Neural progenitor cell (in vitro differentiated cells): Measurements from ENCODE around the gene DUXA. TPM values are rescaled to one million over a fixed set of nuclear protein-coding genes. Genes with fewer than 3 reads are reported as not detected.

ENCODE experiments used
- DNase-seq: peaks from one replicate; pipeline ENCODE4 v3.0.0-alpha.2; 2016; ENCODE audit warnings: low spot score
- H2AFZ ChIP-seq: fragments of 200-600 bp; sonication (generic); replicated peaks from 2 replicates; pipeline ENCODE4 v1.6.1; 2016; ENCODE audit warnings: antibody characterized with exemption
- H3F3A ChIP-seq: fragments of 200-600 bp; sonication (generic); 2 replicates; pipeline ENCODE4 v1.6.1; 2016; ENCODE audit warnings: antibody characterized with exemption, low read depth
- H3K27ac ChIP-seq: fragments of 200-600 bp; sonication (generic); 2 replicates; pipeline ENCODE4 v1.5.1; 2016; ENCODE audit warnings: mild to moderate bottlenecking
- H3K27me3 ChIP-seq: fragments of 200-600 bp; sonication (generic); 2 replicates; pipeline ENCODE4 v1.6.1; 2016; ENCODE audit warnings: mild to moderate bottlenecking, moderate library complexity
- H3K36me3 ChIP-seq: fragments of 200-600 bp; sonication (generic); 2 replicates; pipeline ENCODE4 v1.5.1; 2016
- H3K4me1 ChIP-seq: fragments of 200-600 bp; sonication (generic); 2 replicates; pipeline ENCODE4 v1.6.1; 2016; ENCODE audit warnings: mixed run types
- H3K4me2 ChIP-seq: fragments of 200-600 bp; sonication (generic); 2 replicates; pipeline ENCODE4 v1.6.1; 2016
- H3K4me3 ChIP-seq: fragments of 200-600 bp; sonication (generic); 2 replicates; pipeline ENCODE4 v1.5.1; 2016
- H3K79me2 ChIP-seq: fragments of 200-600 bp; sonication (generic); 2 replicates; pipeline ENCODE4 v1.6.1; 2016; ENCODE audit warnings: low read depth
- H3K9ac ChIP-seq: fragments of 200-600 bp; sonication (generic); 2 replicates; pipeline ENCODE4 v1.6.1; 2016
- H3K9me3 ChIP-seq: fragments of 200-600 bp; sonication (generic); 2 replicates; pipeline ENCODE4 v1.5.1; 2016; ENCODE audit warnings: low read depth
- H4K20me1 ChIP-seq: fragments of 200-600 bp; sonication (generic); 2 replicates; pipeline ENCODE4 v1.6.1; 2016; ENCODE audit warnings: low read depth
- H3K27ac Mint-ChIP-seq: 3 replicates; pipeline ENCODE4 v1.8.0; 2021; ENCODE audit warnings: mixed read lengths
- H3K27me3 Mint-ChIP-seq: 2 replicates; pipeline ENCODE4 v1.8.0; 2022; ENCODE audit warnings: low read depth, mild to moderate bottlenecking, inconsistent platforms, moderate library complexity, mixed read lengths; ENCODE audit not compliant: insufficient read depth
- H3K36me3 Mint-ChIP-seq: 3 replicates; pipeline ENCODE4 v1.8.0; 2021; ENCODE audit warnings: mixed read lengths
- H3K4me1 Mint-ChIP-seq: 3 replicates; pipeline ENCODE4 v1.8.0; 2021; ENCODE audit warnings: mixed read lengths
- H3K4me3 Mint-ChIP-seq: 3 replicates; pipeline ENCODE4 v1.8.0; 2021; ENCODE audit warnings: mild to moderate bottlenecking, moderate library complexity, mixed read lengths
- H3K9me3 Mint-ChIP-seq: 3 replicates; pipeline ENCODE4 v1.8.0; 2020; ENCODE audit warnings: mixed read lengths
- EZH2 ChIP-seq: fragments of 200-600 bp; sonication (generic); IDR thresholded peaks from 2 replicates; pipeline ENCODE4 v1.6.1; 2017; ENCODE audit warnings: antibody characterized with exemption, mild to moderate bottlenecking, moderate library complexity
- EZH2phosphoT487 ChIP-seq: fragments of 200-600 bp; sonication (generic); IDR thresholded peaks from 2 replicates; pipeline ENCODE4 v1.6.1; 2017; ENCODE audit warnings: antibody characterized with exemption
- total RNA-seq: library from RNA; depleted of rRNA; stranded (reverse); fragments of >200 nt; gene quantifications from 2 replicates; pipeline ENCODE4 v1.2.3, GENCODE V29; 2015; ENCODE audit warnings: low replicate concordance
- TF ChIP-seq, protein P1 (sequence below): fragments of 200-600 bp; sonication (generic); IDR thresholded peaks from 2 replicates; pipeline ENCODE4 v1.5.1; 2017; ENCODE audit warnings: antibody characterized with exemption, mild to moderate bottlenecking

The DUXA gene
- not detected in 2 replicates for total RNA-seq

GRCh38 chr19:57167385-57167784 is at the start of gene DUXA:
Gene DUXA (minus strand): TSS chr19:57167485. CDS start chr19:57167443, 42 bp downstream.
- DNase-seq, result no peak
- Histone ChIP-seq H3K4me1 (no peaks in the 10 kb centered on the region), H4K20me1 (no peaks in the 10 kb centered on the region), H3K4me2 (no peak within 1 kb of the TSS), H3K9me3 (peaks cover 7% of the 10 kb centered on the region), H3K36me3 (no peaks in the 10 kb centered on the region), H3K27ac (no peak within 1 kb of the TSS), H2AFZ (no peak within 1 kb of the TSS), H3K9ac (no peak within 1 kb of the TSS), H3K79me2 (no peaks in the 10 kb centered on the region), H3F3A (peaks cover 16% of the 10 kb centered on the region), H3K4me3 (no peak within 1 kb of the TSS), H3K27me3 (no peaks in the 10 kb centered on the region)
- TF ChIP-seq EZH2phosphoT487 (no peak), EZH2 (no peak)
- TF ChIP-seq, protein P1, sequence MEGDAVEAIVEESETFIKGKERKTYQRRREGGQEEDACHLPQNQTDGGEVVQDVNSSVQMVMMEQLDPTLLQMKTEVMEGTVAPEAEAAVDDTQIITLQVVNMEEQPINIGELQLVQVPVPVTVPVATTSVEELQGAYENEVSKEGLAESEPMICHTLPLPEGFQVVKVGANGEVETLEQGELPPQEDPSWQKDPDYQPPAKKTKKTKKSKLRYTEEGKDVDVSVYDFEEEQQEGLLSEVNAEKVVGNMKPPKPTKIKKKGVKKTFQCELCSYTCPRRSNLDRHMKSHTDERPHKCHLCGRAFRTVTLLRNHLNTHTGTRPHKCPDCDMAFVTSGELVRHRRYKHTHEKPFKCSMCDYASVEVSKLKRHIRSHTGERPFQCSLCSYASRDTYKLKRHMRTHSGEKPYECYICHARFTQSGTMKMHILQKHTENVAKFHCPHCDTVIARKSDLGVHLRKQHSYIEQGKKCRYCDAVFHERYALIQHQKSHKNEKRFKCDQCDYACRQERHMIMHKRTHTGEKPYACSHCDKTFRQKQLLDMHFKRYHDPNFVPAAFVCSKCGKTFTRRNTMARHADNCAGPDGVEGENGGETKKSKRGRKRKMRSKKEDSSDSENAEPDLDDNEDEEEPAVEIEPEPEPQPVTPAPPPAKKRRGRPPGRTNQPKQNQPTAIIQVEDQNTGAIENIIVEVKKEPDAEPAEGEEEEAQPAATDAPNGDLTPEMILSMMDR, result no peak
- H3K4me3 Mint-ChIP-seq, result no peak within 1 kb of the TSS
- H3K27me3 Mint-ChIP-seq, result peaks cover 5% of the 10 kb centered on the region
- peaks cover 29% of the 10 kb centered on the region for H3K9me3 Mint-ChIP-seq
- H3K4me1 Mint-ChIP-seq, result peaks cover 3% of the 10 kb centered on the region
- H3K36me3 Mint-ChIP-seq, result no peaks in the 10 kb centered on the region
- no peak within 1 kb of the TSS for H3K27ac Mint-ChIP-seq

- Histone ChIP-seq H3K9me3 (no peaks in the 10 kb centered on the region), H3K79me2 (peaks cover 5% of the 10 kb centered on the region), H2AFZ (no peak overlapping the region), H3K36me3 (peaks cover 21% of the 10 kb centered on the region), H3K27ac (no peak overlapping the region), H3K4me1 (no peaks in the 10 kb centered on the region), H3K9ac (no peak overlapping the region), H3F3A (no peaks in the 10 kb centered on the region), H4K20me1 (peaks cover 12% of the 10 kb centered on the region), H3K27me3 (no peaks in the 10 kb centered on the region), H3K4me3 (no peak overlapping the region), H3K4me2 (no peak overlapping the region)
- TF ChIP-seq EZH2 (no peak), EZH2phosphoT487 (no peak)
- TF ChIP-seq, protein P1, result no peak
- Mint-ChIP-seq H3K36me3 (peaks cover 44% of the 10 kb centered on the region), H3K9me3 (no peaks in the 10 kb centered on the region), H3K4me3 (no peak overlapping the region), H3K27ac (no peak overlapping the region), H3K4me1 (no peaks in the 10 kb centered on the region), H3K27me3 (no peaks in the 10 kb centered on the region)
- DNase-seq, result no peak
Measured at GRCh38 chr19:57212109-57212508, 44.8 kb upstream of the DUXA start.

DNA sequence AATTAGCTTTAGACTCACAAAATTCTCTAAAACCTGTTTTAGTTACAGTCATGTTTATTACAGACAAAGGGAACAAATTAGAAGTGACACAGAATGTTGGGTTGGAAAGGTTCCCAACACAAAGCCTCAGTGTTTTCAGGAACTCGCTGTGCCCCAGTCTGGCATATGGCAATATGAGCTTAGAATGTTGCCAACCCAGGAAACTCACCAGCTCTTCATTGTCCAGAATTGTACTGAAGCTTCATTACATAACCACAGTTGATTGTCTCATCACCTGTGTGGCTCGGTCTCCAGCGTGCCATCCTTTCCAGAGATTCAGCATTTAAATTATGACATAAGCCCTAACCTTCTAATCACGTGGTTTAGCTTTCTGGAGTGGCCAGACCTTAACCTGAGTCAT is 43.1 kb upstream of the DUXA start:
- DNase-seq, result no peak
- H3K9me3 ChIP-seq, result no peaks in the 10 kb centered on the region
- H3K4me3 ChIP-seq, result no peak overlapping the region
- H3K27ac ChIP-seq, result no peak overlapping the region
- peaks cover 6% of the 10 kb centered on the region for H4K20me1 ChIP-seq
- H3K36me3 Mint-ChIP-seq, result peaks cover 50% of the 10 kb centered on the region
- H3K9me3 Mint-ChIP-seq, result no peaks in the 10 kb centered on the region
- no peak overlapping the region for H2AFZ ChIP-seq
- TF ChIP-seq EZH2phosphoT487 (no peak), EZH2 (no peak)
- TF ChIP-seq, protein P1, result no peak
- H3K27me3 Mint-ChIP-seq, result no peaks in the 10 kb centered on the region
- H3K27me3 ChIP-seq, result no peaks in the 10 kb centered on the region
- no peak overlapping the region for H3K9ac ChIP-seq
- H3K4me1 ChIP-seq, result no peaks in the 10 kb centered on the region
- H3K4me3 Mint-ChIP-seq, result no peak overlapping the region
- H3K79me2 ChIP-seq, result no peaks in the 10 kb centered on the region
- H3F3A ChIP-seq, result no peaks in the 10 kb centered on the region
- no peaks in the 10 kb centered on the region for H3K4me1 Mint-ChIP-seq
- H3K27ac Mint-ChIP-seq, result no peak overlapping the region
- H3K4me2 ChIP-seq, result no peak overlapping the region
- H3K36me3 ChIP-seq, result peaks cover 14% of the 10 kb centered on the region
